K562 (cell line): ENCODE data around the gene TMEM129. TPM values are rescaled to one million over a fixed set of nuclear protein-coding genes. Genes with fewer than 3 reads are reported as not detected.

Experiments
- E2F6 ChIP-seq, 2 experiments: IDR thresholded peaks; 2 replicates each; pipeline ENCODE4 v1.6.1; 2011; ENCODE audit warnings: borderline replicate concordance in 1 of 2, control low read depth in 1 of 2, low read depth in 1 of 2, low read length in 1 of 2, mild to moderate bottlenecking in 1 of 2, mixed read lengths in 1 of 2, moderate library complexity in 1 of 2; ENCODE audit not compliant: insufficient read depth in 1 of 2, insufficient read length in 1 of 2, poor library complexity in 1 of 2, severe bottlenecking in 1 of 2; ENCODE audit errors: extremely low read depth in 1 of 2
- FOXK2 ChIP-seq, 2 experiments: fragments of 450-650 bp; IDR thresholded peaks in 1 of 2; conservative IDR thresholded peaks in 1 of 2; 2 replicates each; pipeline ENCODE4 v1.6.1; 2016; ENCODE audit warnings: low read depth in 2 of 2, mild to moderate bottlenecking in 1 of 2
- GABPB2 ChIP-seq: fragments of 250-450 bp; sonication (Bioruptor Pico); conservative IDR thresholded peaks from 2 replicates; pipeline ENCODE4 v1.5.1; 2021; ENCODE audit warnings: mild to moderate bottlenecking
- KLF10 ChIP-seq: fragments of 250-450 bp; sonication (Bioruptor Pico); IDR thresholded peaks from 2 replicates; pipeline ENCODE4 v1.6.1; 2021; ENCODE audit warnings: matching md5 sums
- MAX ChIP-seq: sonication (generic); formaldehyde crosslinking; IDR thresholded peaks from 2 replicates; pipeline ENCODE4 v1.9.0; 2022; ENCODE audit warnings: mild to moderate bottlenecking, missing genetic modification reagents
- POLR2AphosphoS2 ChIP-seq: IDR thresholded peaks from 2 replicates; pipeline ENCODE4 v1.6.1; 2012; ENCODE audit warnings: low read length, improper control_type of control experiment
- POLR2G ChIP-seq: fragments of 200-400 bp; formaldehyde crosslinking; IDR thresholded peaks from 2 replicates; pipeline ENCODE4 v1.6.1; 2017; ENCODE audit warnings: low read depth, mild to moderate bottlenecking, antibody characterized with exemption, low read length, moderate library complexity
- RCOR1 ChIP-seq, 2 experiments: IDR thresholded peaks; 2 replicates each; pipeline ENCODE4 v1.6.1; 2012; ENCODE audit warnings: low read depth in 2 of 2, low read length in 2 of 2, borderline replicate concordance in 1 of 2, improper control_type of control experiment in 1 of 2
- REST ChIP-seq, 2 experiments: fragments of 450-650 bp; formaldehyde crosslinking in 1 of 2; IDR thresholded peaks; 2 replicates each; pipeline versions ENCODE4 v1.4.0 to v1.6.1; 2014 to 2020; ENCODE audit warnings: mild to moderate bottlenecking in 2 of 2, borderline replicate concordance in 1 of 2, low read depth in 1 of 2
- SMC3 ChIP-seq: conservative IDR thresholded peaks from 2 replicates; pipeline ENCODE4 v1.6.1; 2011; ENCODE audit warnings: low read depth, low read length, improper control_type of control experiment; ENCODE audit not compliant: insufficient read depth
- STAG1 ChIP-seq: sonication (generic); formaldehyde crosslinking; IDR thresholded peaks from 2 replicates; pipeline ENCODE4 v1.5.0; 2020; ENCODE audit warnings: missing genetic modification reagents, borderline replicate concordance
- ZNF75A ChIP-seq: fragments of 450-650 bp; formaldehyde crosslinking; IDR thresholded peaks from 2 replicates; pipeline ENCODE4 v1.4.0; 2020; ENCODE audit warnings: mild to moderate bottlenecking
- polyA plus RNA-seq, 8 experiments: library from polyadenylated mRNA; depleted of rRNA in 4 of 8; stranded (reverse) in 5 of 8; unstranded in 3 of 8; fragments of >200 nt; fragmentation: Nextera tagmentation in 2 of 8; fragmentation: Illumina TruSeq in 1 of 8; extraction: Ambion mirVana in 2 of 8; extraction: Trizol in 1 of 8; gene quantifications; 2 replicates each; pipeline versions ENCODE4 v1.2.1 to v1.2.3, GENCODE V29; 2011 to 2014; ENCODE audit warnings: inconsistent platforms in 1 of 8, missing spikeins in 1 of 8
- total RNA-seq, 7 experiments: library from RNA; depleted of rRNA in 6 of 7; stranded (reverse); fragments of >200 nt in 6 of 7; fragmentation: Illumina TruSeq in 2 of 7; extraction: Trizol in 2 of 7; gene quantifications; 2 replicates each; pipeline versions ENCODE4 v1.2.1 to v1.2.3, GENCODE V29; 2011 to 2021; ENCODE audit warnings: low replicate concordance in 1 of 7
- TF ChIP-seq, protein P1 (sequence below): IDR thresholded peaks from 2 replicates; pipeline ENCODE4 v1.6.1; 2011; ENCODE audit warnings: borderline replicate concordance, low read depth, mild to moderate bottlenecking, moderate library complexity, low read length; ENCODE audit not compliant: insufficient read depth, poor library complexity, severe bottlenecking

Gene TMEM129
- total and polyA plus RNA-seq, 9 of the 15 experiments (the other 6 are each of a cell fraction or from before 2014, with no cell fraction given), result 0.34 to 47.2 (median 18.8) TPM

DNA sequence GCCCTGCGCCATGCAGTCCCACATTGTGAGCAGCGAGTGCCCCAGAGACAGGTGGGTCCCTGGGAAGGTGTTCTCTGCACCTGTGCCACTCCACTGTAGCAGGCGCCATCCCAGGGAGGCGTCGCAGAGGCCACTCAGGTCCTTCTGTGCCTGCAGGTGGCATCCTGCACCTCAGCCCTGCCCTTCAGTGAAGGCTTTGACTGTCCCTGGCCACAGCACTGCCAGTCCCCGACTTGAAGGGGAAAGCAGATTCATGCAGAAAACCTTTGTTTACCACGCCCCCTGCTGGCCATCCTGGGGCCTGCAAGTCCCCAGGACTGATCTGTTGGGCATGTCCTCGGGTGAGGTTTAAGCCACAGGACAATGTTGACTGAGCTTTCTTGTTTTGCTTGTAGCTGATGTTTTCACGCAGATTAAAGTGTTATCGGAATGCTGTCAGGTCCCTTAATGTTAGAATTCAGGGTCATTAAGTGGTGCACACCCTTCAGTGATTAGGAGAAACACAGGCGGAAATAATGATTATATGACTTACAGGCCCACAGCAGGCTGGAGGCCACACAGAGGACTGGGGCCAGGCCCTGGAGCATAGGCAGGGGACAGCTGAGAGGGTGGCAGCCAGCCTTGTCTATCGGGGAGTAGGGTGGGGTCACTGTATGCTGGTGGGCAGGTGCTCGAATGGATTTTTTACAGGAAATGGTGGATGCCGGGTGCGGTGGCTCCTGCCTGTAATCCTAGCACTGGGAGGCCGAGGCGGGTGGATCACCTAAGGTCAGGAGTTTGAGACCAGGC, 5.2 kb upstream of the TMEM129 start (continued):
- TF ChIP-seq REST (IDR thresholded peaks at IDR 0.05; ENCODE audit: borderline replicate concordance) (peak; percentile 58; the same call in 1 of the 2 replicates), REST (CRISPR knock-in tag; IDR thresholded peaks at IDR 0.05; ENCODE audit: low read depth) (no peak), POLR2AphosphoS2 (no peak), FOXK2 (conservative IDR thresholded peaks at IDR 0.05 in 1 of 2, IDR thresholded peaks at IDR 0.05 in 1 of 2; ENCODE audit: low read depth in 2 of 2) (peak; percentile 23 to 55; a peak in 2 of 4 replicates), ZNF75A (no peak), POLR2G (peak; percentile 35), GABPB2 (CRISPR knock-in tag) (0 out of 2 replicates have a peak, but pooled peaks have one; percentile 5), E2F6 (IDR thresholded peaks at IDR 0.05; ENCODE audit: borderline replicate concordance in 1 of 2, extremely low read depth in 1 of 2, insufficient read depth in 1 of 2, insufficient read length in 1 of 2, low read depth in 1 of 2, low read length in 1 of 2, poor library complexity in 1 of 2, severe bottlenecking in 1 of 2) (no peak), STAG1 (CRISPR knock-in tag) (peak; percentile 15; the same call in 1 of the 2 replicates), MAX (0 out of 2 replicates have a peak, but pooled peaks have one; percentile 7), KLF10 (no peak), SMC3 (peak; percentile 74), RCOR1 (IDR thresholded peaks at IDR 0.05; ENCODE audit: borderline replicate concordance in 1 of 2, low read depth in 2 of 2, low read length in 2 of 2) (peak in 1 of 2 experiments; percentile 37; a peak in 1 of 4 replicates)
- TF ChIP-seq, protein P1, sequence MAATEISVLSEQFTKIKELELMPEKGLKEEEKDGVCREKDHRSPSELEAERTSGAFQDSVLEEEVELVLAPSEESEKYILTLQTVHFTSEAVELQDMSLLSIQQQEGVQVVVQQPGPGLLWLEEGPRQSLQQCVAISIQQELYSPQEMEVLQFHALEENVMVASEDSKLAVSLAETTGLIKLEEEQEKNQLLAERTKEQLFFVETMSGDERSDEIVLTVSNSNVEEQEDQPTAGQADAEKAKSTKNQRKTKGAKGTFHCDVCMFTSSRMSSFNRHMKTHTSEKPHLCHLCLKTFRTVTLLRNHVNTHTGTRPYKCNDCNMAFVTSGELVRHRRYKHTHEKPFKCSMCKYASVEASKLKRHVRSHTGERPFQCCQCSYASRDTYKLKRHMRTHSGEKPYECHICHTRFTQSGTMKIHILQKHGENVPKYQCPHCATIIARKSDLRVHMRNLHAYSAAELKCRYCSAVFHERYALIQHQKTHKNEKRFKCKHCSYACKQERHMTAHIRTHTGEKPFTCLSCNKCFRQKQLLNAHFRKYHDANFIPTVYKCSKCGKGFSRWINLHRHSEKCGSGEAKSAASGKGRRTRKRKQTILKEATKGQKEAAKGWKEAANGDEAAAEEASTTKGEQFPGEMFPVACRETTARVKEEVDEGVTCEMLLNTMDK, result peak; percentile 85
